GM23338 (cell line): Measurements from ENCODE around the gene DEPDC5.

ENCODE experiments used
- EZH2 ChIP-seq: fragments of 200-600 bp; sonication (generic); IDR thresholded peaks from one replicate; pipeline ENCODE4 v1.8.0; 2017; ENCODE audit warnings: antibody characterized with exemption, mild to moderate bottlenecking, low read depth; ENCODE audit not compliant: unreplicated experiment
- NANOG ChIP-seq: IDR thresholded peaks from 2 replicates; pipeline ENCODE4 v1.6.1; 2016; ENCODE audit warnings: antibody characterized with exemption, borderline replicate concordance
- TF ChIP-seq, protein P1 (sequence below), 2 experiments: fragments of 200-600 bp in 1 of 2; sonication (generic) in 1 of 2; conservative IDR thresholded peaks; 2 replicates each; pipeline versions ENCODE4 v1.5.1 to v1.6.1; 2016 to 2017; ENCODE audit warnings: antibody characterized with exemption in 2 of 2, low read depth in 2 of 2, mild to moderate bottlenecking in 2 of 2, moderate library complexity in 1 of 2
- TF ChIP-seq, protein P2 (sequence below): IDR thresholded peaks from one replicate; pipeline ENCODE4 v1.6.1; 2018; ENCODE audit warnings: antibody characterized with exemption; ENCODE audit not compliant: unreplicated experiment

- TF ChIP-seq, protein P1, sequence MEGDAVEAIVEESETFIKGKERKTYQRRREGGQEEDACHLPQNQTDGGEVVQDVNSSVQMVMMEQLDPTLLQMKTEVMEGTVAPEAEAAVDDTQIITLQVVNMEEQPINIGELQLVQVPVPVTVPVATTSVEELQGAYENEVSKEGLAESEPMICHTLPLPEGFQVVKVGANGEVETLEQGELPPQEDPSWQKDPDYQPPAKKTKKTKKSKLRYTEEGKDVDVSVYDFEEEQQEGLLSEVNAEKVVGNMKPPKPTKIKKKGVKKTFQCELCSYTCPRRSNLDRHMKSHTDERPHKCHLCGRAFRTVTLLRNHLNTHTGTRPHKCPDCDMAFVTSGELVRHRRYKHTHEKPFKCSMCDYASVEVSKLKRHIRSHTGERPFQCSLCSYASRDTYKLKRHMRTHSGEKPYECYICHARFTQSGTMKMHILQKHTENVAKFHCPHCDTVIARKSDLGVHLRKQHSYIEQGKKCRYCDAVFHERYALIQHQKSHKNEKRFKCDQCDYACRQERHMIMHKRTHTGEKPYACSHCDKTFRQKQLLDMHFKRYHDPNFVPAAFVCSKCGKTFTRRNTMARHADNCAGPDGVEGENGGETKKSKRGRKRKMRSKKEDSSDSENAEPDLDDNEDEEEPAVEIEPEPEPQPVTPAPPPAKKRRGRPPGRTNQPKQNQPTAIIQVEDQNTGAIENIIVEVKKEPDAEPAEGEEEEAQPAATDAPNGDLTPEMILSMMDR (conservative IDR thresholded peaks at IDR 0.05; ENCODE audit: low read depth in 2 of 2) = no peak
- TF ChIP-seq EZH2 = no peak
- no peak for TF ChIP-seq NANOG
- TF ChIP-seq, protein P2, sequence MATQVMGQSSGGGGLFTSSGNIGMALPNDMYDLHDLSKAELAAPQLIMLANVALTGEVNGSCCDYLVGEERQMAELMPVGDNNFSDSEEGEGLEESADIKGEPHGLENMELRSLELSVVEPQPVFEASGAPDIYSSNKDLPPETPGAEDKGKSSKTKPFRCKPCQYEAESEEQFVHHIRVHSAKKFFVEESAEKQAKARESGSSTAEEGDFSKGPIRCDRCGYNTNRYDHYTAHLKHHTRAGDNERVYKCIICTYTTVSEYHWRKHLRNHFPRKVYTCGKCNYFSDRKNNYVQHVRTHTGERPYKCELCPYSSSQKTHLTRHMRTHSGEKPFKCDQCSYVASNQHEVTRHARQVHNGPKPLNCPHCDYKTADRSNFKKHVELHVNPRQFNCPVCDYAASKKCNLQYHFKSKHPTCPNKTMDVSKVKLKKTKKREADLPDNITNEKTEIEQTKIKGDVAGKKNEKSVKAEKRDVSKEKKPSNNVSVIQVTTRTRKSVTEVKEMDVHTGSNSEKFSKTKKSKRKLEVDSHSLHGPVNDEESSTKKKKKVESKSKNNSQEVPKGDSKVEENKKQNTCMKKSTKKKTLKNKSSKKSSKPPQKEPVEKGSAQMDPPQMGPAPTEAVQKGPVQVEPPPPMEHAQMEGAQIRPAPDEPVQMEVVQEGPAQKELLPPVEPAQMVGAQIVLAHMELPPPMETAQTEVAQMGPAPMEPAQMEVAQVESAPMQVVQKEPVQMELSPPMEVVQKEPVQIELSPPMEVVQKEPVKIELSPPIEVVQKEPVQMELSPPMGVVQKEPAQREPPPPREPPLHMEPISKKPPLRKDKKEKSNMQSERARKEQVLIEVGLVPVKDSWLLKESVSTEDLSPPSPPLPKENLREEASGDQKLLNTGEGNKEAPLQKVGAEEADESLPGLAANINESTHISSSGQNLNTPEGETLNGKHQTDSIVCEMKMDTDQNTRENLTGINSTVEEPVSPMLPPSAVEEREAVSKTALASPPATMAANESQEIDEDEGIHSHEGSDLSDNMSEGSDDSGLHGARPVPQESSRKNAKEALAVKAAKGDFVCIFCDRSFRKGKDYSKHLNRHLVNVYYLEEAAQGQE = no peak
Measured at GRCh38 chr22:31933406-31933805, 179.6 kb downstream of the DEPDC5 start.
